ENCODE data around the gene TMEM203. TPM values are rescaled to one million over a fixed set of nuclear protein-coding genes. Genes with fewer than 3 reads are reported as not detected.
A peak's percentile ranks its signal among the peaks of the same experiment; 100 is the strongest.

The TMEM203 gene
- total and polyA plus RNA-seq, 2 of the 13 experiments (the other 11 are each of a cell fraction or from before 2014, with no cell fraction given): 23.4 to 36.7 TPM

GRCh38 chr9:137243626-137244485, 38.4 kb upstream of the TMEM203 start (continued):
- TF ChIP-seq ZNF574 (CRISPR knock-in tag; IDR thresholded peaks at IDR 0.05) (peak; percentile 9; the same call in 1 of the 2 replicates), ZNF576 (CRISPR knock-in tag; IDR thresholded peaks at IDR 0.05) (0 out of 2 replicates have a peak, but pooled peaks have one; percentile 70), UBTF (CRISPR knock-in tag; IDR thresholded peaks at IDR 0.05) (peak; percentile 34; the same call in 1 of the 2 replicates), ZBTB34 (CRISPR knock-in tag; IDR thresholded peaks at IDR 0.05) (no peak), ZKSCAN1 (IDR thresholded peaks at IDR 0.05; ENCODE audit: low read length) (0 out of 2 replicates have a peak, but pooled peaks have one; percentile 34), PTBP1 (IDR thresholded peaks at IDR 0.05; ENCODE audit: low read depth, low read length, poor library complexity, severe bottlenecking) (no peak), ZNF790 (CRISPR knock-in tag; IDR thresholded peaks at IDR 0.05; ENCODE audit: borderline replicate concordance) (no peak), ZSCAN30 (CRISPR knock-in tag; IDR thresholded peaks at IDR 0.05) (0 out of 2 replicates have a peak, but pooled peaks have one; percentile 70), HNF1A (IDR thresholded peaks at IDR 0.05; ENCODE audit: low read depth) (no peak), HNF1A (CRISPR knock-in tag; IDR thresholded peaks at IDR 0.05; ENCODE audit: borderline replicate concordance) (peak; percentile 35; the same call in 1 of the 2 replicates), MYC (CRISPR knock-in tag; IDR thresholded peaks at IDR 0.05; ENCODE audit: borderline replicate concordance) (peak; percentile 46; the same call in 1 of the 2 replicates), SAFB2 (CRISPR knock-in tag; IDR thresholded peaks at IDR 0.05; ENCODE audit: borderline replicate concordance, low read depth) (peak; percentile 66; the same call in 1 of the 2 replicates), KDM2A (CRISPR knock-in tag; IDR thresholded peaks at IDR 0.05; ENCODE audit: borderline replicate concordance, low read depth) (peak; percentile 90)
